H9 (cell line): ENCODE data around the gene PDXP. TPM values are rescaled to one million over a fixed set of nuclear protein-coding genes. Genes with fewer than 3 reads are reported as not detected.
A peak's percentile ranks its signal among the peaks of the same experiment; 100 is the strongest.

Experiments used
- DNase-seq: peaks from one replicate; pipeline ENCODE4 v3.0.0-alpha.2; 2017
- H2AFZ ChIP-seq: one replicate; pipeline ENCODE4 v1.6.1; 2013; ENCODE audit warnings: mild to moderate bottlenecking, low read length, control low read depth, moderate library complexity
- H2AK5ac ChIP-seq: 2 replicates; pipeline ENCODE4 v1.6.1; 2013; ENCODE audit warnings: low read length, control low read depth, mixed read lengths; ENCODE audit not compliant: insufficient read length
- H2BK120ac ChIP-seq: one replicate; pipeline ENCODE4 v1.6.1; 2013; ENCODE audit warnings: low read depth, mild to moderate bottlenecking, low read length, control low read depth, inconsistent platforms; ENCODE audit not compliant: poor library complexity, severe bottlenecking
- H2BK12ac ChIP-seq: 2 replicates; pipeline ENCODE4 v1.6.1; 2013; ENCODE audit warnings: low read length, control low read depth, mixed read lengths, low read depth; ENCODE audit not compliant: insufficient read length
- H2BK15ac ChIP-seq: 2 replicates; pipeline ENCODE4 v1.6.1; 2013; ENCODE audit warnings: low read depth, low read length, control low read depth
- H2BK20ac ChIP-seq: one replicate; pipeline ENCODE4 v1.6.1; 2013; ENCODE audit warnings: low read depth, mild to moderate bottlenecking, low read length, control low read depth, inconsistent platforms; ENCODE audit not compliant: poor library complexity, severe bottlenecking
- H2BK5ac ChIP-seq: 2 replicates; pipeline ENCODE4 v1.6.1; 2013; ENCODE audit warnings: low read length, control low read depth, mixed read lengths; ENCODE audit not compliant: insufficient read length
- H3K14ac ChIP-seq: 2 replicates; pipeline ENCODE4 v1.6.1; 2013; ENCODE audit warnings: low read length, control low read depth; ENCODE audit not compliant: insufficient read depth
- H3K18ac ChIP-seq: 2 replicates; pipeline ENCODE4 v1.6.1; 2013; ENCODE audit warnings: low read depth, mild to moderate bottlenecking, mixed read lengths, low read length, control low read depth; ENCODE audit not compliant: insufficient read length
- H3K23ac ChIP-seq: 2 replicates; pipeline ENCODE4 v1.6.1; 2013; ENCODE audit warnings: low read length, control low read depth, mixed read lengths, low read depth; ENCODE audit not compliant: insufficient read length
- H3K23me2 ChIP-seq: 2 replicates; pipeline ENCODE4 v1.6.1; 2013; ENCODE audit warnings: low read depth, mild to moderate bottlenecking, mixed read lengths, low read length, control low read depth; ENCODE audit not compliant: insufficient read length, poor library complexity, severe bottlenecking
- H3K27ac ChIP-seq: 2 replicates; pipeline ENCODE4 v1.5.1; 2013; ENCODE audit warnings: low read length, control low read depth, mixed read lengths, low read depth; ENCODE audit not compliant: insufficient read length
- H3K27me3 ChIP-seq: 2 replicates; pipeline ENCODE4 v1.6.1; 2013; ENCODE audit warnings: low read length, control low read depth, inconsistent platforms; ENCODE audit not compliant: insufficient read depth
- H3K4ac ChIP-seq: 2 replicates; pipeline ENCODE4 v1.6.1; 2013; ENCODE audit warnings: low read depth, mild to moderate bottlenecking, control low read depth, inconsistent platforms, low read length, moderate library complexity
- H3K4me1 ChIP-seq: 2 replicates; pipeline ENCODE4 v1.6.1; 2013; ENCODE audit warnings: low read length, control low read depth, inconsistent platforms; ENCODE audit not compliant: insufficient read depth
- H3K4me2 ChIP-seq: 2 replicates; pipeline ENCODE4 v1.6.1; 2013; ENCODE audit warnings: low read length, control low read depth, mixed read lengths; ENCODE audit not compliant: insufficient read length, insufficient read depth
- H3K56ac ChIP-seq: 2 replicates; pipeline ENCODE4 v1.6.1; 2013; ENCODE audit warnings: low read depth, mild to moderate bottlenecking, mixed read lengths, low read length, control low read depth; ENCODE audit not compliant: insufficient read length
- H3K79me1 ChIP-seq: 2 replicates; pipeline ENCODE4 v1.6.1; 2013; ENCODE audit warnings: low read depth, mild to moderate bottlenecking, moderate library complexity, low read length, control low read depth, inconsistent platforms; ENCODE audit not compliant: insufficient read depth, poor library complexity, severe bottlenecking
- H3K79me2 ChIP-seq: 2 replicates; pipeline ENCODE4 v1.6.1; 2013; ENCODE audit warnings: low read length, control low read depth, inconsistent platforms; ENCODE audit not compliant: insufficient read depth
- H3K9ac ChIP-seq: 2 replicates; pipeline ENCODE4 v1.6.1; 2013; ENCODE audit warnings: low read length, control low read depth, mixed read lengths; ENCODE audit not compliant: insufficient read length; ENCODE audit errors: extremely low read depth
- H3K9me3 ChIP-seq: one replicate; pipeline ENCODE4 v1.6.1; 2013; ENCODE audit warnings: low read depth, low read length, inconsistent platforms; ENCODE audit not compliant: control insufficient read depth
- H3T11ph ChIP-seq: one replicate; pipeline ENCODE4 v1.6.1; 2013; ENCODE audit warnings: mild to moderate bottlenecking, low read length, control low read depth, inconsistent platforms
- H4K20me1 ChIP-seq: one replicate; pipeline ENCODE4 v1.6.1; 2013; ENCODE audit not compliant: control insufficient read depth, insufficient read length, insufficient read depth
- H4K5ac ChIP-seq: 2 replicates; pipeline ENCODE4 v1.6.1; 2013; ENCODE audit warnings: low read depth, mild to moderate bottlenecking, mixed read lengths, low read length, control low read depth; ENCODE audit not compliant: insufficient read length
- H4K8ac ChIP-seq: replicated peaks from 2 replicates; pipeline ENCODE4 v1.6.1; 2013; ENCODE audit warnings: low read length, control low read depth, mixed read lengths, low read depth; ENCODE audit not compliant: insufficient read length
- H4K91ac ChIP-seq: 2 replicates; pipeline ENCODE4 v1.6.1; 2013; ENCODE audit warnings: low read depth, mild to moderate bottlenecking, moderate library complexity, mixed read lengths, low read length, control low read depth; ENCODE audit not compliant: insufficient read length
- H3K27ac Mint-ChIP-seq, 3 experiments: 2 replicates in 2 of 3; 3 replicates in 1 of 3; pipeline ENCODE4 v1.8.0; 2020 to 2021; ENCODE audit warnings: mixed read lengths in 3 of 3, mild to moderate bottlenecking in 1 of 3, moderate library complexity in 1 of 3
- H3K27me3 Mint-ChIP-seq: 2 replicates; pipeline ENCODE4 v1.8.0; 2021; ENCODE audit warnings: low read depth, mild to moderate bottlenecking, moderate library complexity, mixed read lengths
- H3K36me3 Mint-ChIP-seq, 3 experiments: 2 replicates in 2 of 3; 3 replicates in 1 of 3; pipeline ENCODE4 v1.8.0; 2020 to 2021; ENCODE audit warnings: low read depth in 3 of 3, mixed read lengths in 3 of 3; ENCODE audit not compliant: insufficient read depth in 1 of 3
- H3K4me1 Mint-ChIP-seq, 2 experiments: 2 replicates each; pipeline ENCODE4 v1.8.0; 2020; ENCODE audit warnings: mixed read lengths in 2 of 2
- H3K4me3 Mint-ChIP-seq, 2 experiments: 2 replicates in 1 of 2; 3 replicates in 1 of 2; pipeline ENCODE4 v1.8.0; 2020 to 2021; ENCODE audit warnings: mild to moderate bottlenecking in 2 of 2, mixed read lengths in 2 of 2, moderate library complexity in 1 of 2
- H3K9me3 Mint-ChIP-seq, 2 experiments: 2 replicates in 1 of 2; 3 replicates in 1 of 2; pipeline ENCODE4 v1.8.0; 2020; ENCODE audit warnings: mild to moderate bottlenecking in 2 of 2, mixed read lengths in 2 of 2, moderate library complexity in 1 of 2
- CTCF ChIP-seq: fragments of 200-600 bp; sonication (generic); conservative IDR thresholded peaks from 3 replicates; pipeline ENCODE4 v1.8.0; 2021; ENCODE audit warnings: antibody characterized with exemption, mild to moderate bottlenecking
- WGBS: extraction: QIAGEN DNeasy Blood & Tissue Kit; methylation state at CpG from one replicate; pipeline ENCODE4 v1.1.7; 2013; ENCODE audit warnings: missing lambda C conversion rate, low lambda C conversion rate, mixed read lengths; ENCODE audit not compliant: insufficient read length; ENCODE audit errors: extremely low coverage; 5-methylcytosine and 5-hydroxymethylcytosine counted together
- total RNA-seq: library from RNA; stranded (reverse); gene quantifications from 2 replicates; pipeline ENCODE4 v1.2.1, GENCODE V29; 2021

The PDXP gene
- total RNA-seq, 1 experiment from 2014 or later, result 41.0 TPM

- Histone ChIP-seq H3K9ac (no peak overlapping the region), H3K4me2 (peak overlapping the region; percentile 76), H2BK120ac (no peak overlapping the region), H3T11ph (no peak overlapping the region), H3K27ac (no peak overlapping the region), H2BK20ac (no peak overlapping the region), H3K27me3 (no peaks in the 10 kb centered on the region), H2AK5ac (no peak overlapping the region), H3K23me2 (peaks cover 3% of the 10 kb centered on the region), H2BK15ac (no peak overlapping the region), H3K9me3 (no peaks in the 10 kb centered on the region), H2BK12ac (no peak overlapping the region), H4K5ac (no peak overlapping the region), H4K91ac (no peak overlapping the region), H3K14ac (no peak overlapping the region), H3K23ac (no peak overlapping the region), H3K79me2 (no peaks in the 10 kb centered on the region), H4K8ac (no peak overlapping the region), H2BK5ac (no peak overlapping the region), H3K79me1 (no peaks in the 10 kb centered on the region), H3K4me1 (no peaks in the 10 kb centered on the region), H2AFZ (no peak overlapping the region), H4K20me1 (no peaks in the 10 kb centered on the region), H3K56ac (no peak overlapping the region), H3K4ac (no peak overlapping the region), H3K18ac (no peak overlapping the region)
- peaks cover 5 to 22% of the 10 kb centered on the region in 2 experiments for H3K4me1 Mint-ChIP-seq
- no peak for DNase-seq
- H3K27ac Mint-ChIP-seq, result peak overlapping the region in 1 of 3 experiments; percentile 25; a peak in 1 of 7 replicates
- no peak for TF ChIP-seq CTCF
- no peaks in the 10 kb centered on the region; a peak in 1 of 7 replicates for H3K36me3 Mint-ChIP-seq
- H3K4me3 Mint-ChIP-seq, result peak overlapping the region; percentile 60 to 73
- no CpG with 5 or more reads among the region's 17 CpGs for WGBS
- peaks cover 7% of the 10 kb centered on the region for H3K27me3 Mint-ChIP-seq
- no peaks in the 10 kb centered on the region for H3K9me3 Mint-ChIP-seq
Measured at GRCh38 chr22:37675930-37676735, 17.6 kb downstream of the PDXP start.
